ENCODE results near the gene RC3H2. TPM values are rescaled to one million over a fixed set of nuclear protein-coding genes. Genes with fewer than 3 reads are reported as not detected.
"Not testable (repeated sequence)": the region's sequence is repeated elsewhere in the genome, so short reads cannot be mapped to it uniquely, and the experiment has no call there.

Gene RC3H2
- total RNA-seq, 1 donor from 2014 or later, result 67.9 TPM

DNA sequence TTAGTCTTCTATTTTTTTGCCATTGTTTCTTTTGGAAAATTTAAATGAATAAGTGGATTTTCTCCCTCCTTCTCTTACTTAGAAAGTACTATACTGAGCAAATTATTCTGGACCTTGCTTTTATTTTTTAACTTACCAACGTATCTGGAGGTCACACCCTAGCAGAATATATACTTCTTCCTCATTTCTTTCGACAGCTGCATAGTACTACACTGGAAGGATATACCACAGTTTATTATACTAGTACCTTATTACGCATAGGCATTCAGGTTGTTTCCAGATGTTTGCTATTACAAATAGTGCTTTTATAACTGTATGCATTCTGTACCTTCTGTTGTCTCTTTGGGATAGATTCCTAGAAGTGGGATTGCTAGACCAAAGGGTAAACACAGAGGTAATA lies 16.7 kb downstream of the RC3H2 start:
- TF ChIP-seq CTCF (IDR thresholded peaks at IDR 0.05; ENCODE audit: unreplicated experiment), result no peak
- H3K4me3 Mint-ChIP-seq, result no peak overlapping the region
- DNase-seq (ENCODE audit: low spot score in 2 of 2, unreplicated experiment in 2 of 2), result no peak
- no peaks in the 10 kb centered on the region for H3K9me3 Mint-ChIP-seq
- no peaks in the 10 kb centered on the region for H3K4me1 Mint-ChIP-seq
- H3K36me3 Mint-ChIP-seq, result peaks cover 30% of the 10 kb centered on the region
- H3K27me3 Mint-ChIP-seq (ENCODE audit: low read depth), result no peaks in the 10 kb centered on the region
- H3K27ac Mint-ChIP-seq, result no peak overlapping the region

DNA sequence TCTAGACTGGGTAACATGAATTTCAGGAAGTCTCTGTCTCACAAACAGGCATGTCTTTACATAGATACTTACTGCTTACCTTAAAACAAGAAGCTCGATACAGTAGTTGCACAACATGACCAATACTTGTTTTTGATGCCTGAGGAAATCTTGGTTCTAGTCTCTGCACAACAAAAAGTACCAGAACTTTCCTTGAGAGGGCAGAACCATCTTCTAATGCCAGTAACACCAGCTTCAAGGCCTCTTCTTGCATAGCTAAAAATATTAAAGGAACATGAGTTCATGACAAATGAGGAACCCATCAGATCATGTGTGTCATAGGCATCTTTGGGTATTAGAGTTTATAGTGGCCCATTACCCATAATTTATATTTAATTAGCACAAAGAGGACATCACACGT lies 22.0 kb downstream of the RC3H2 start:
- TF ChIP-seq CTCF (IDR thresholded peaks at IDR 0.05; ENCODE audit: unreplicated experiment), result no peak
- no peak overlapping the region for H3K27ac Mint-ChIP-seq
- H3K4me3 Mint-ChIP-seq, result no peak overlapping the region
- H3K36me3 Mint-ChIP-seq, result peaks cover 29% of the 10 kb centered on the region
- H3K4me1 Mint-ChIP-seq, result no peaks in the 10 kb centered on the region
- DNase-seq (ENCODE audit: low spot score in 2 of 2, unreplicated experiment in 2 of 2), result no peak
- no peaks in the 10 kb centered on the region for H3K9me3 Mint-ChIP-seq
- no peaks in the 10 kb centered on the region for H3K27me3 Mint-ChIP-seq (ENCODE audit: low read depth)

DNA sequence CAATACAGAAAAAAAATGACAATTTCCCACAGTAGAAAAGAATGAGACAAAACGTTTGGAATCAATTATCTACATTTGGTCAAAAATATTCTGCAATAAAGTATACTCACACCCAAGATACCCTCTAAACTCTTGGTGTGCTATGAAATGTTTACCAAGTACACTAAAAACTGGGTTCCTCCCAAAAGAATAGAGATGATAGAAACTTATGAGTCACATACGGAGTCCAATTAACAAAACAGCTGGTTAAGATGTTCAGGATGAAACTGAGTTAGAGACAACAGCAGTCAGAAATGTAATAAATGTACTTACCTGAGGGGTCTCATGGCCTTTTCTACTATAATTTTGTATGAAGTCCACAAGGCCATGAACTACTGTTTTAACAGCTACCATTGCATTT lies 25.7 kb downstream of the RC3H2 start:
- Mint-ChIP-seq H3K36me3 (peaks cover 45% of the 10 kb centered on the region), H3K27me3 (ENCODE audit: low read depth) (no peaks in the 10 kb centered on the region), H3K4me3 (no peak overlapping the region), H3K4me1 (no peaks in the 10 kb centered on the region), H3K27ac (no peak overlapping the region), H3K9me3 (no peaks in the 10 kb centered on the region)
- DNase-seq (ENCODE audit: low spot score in 2 of 2, unreplicated experiment in 2 of 2), result no peak
- TF ChIP-seq CTCF (IDR thresholded peaks at IDR 0.05; ENCODE audit: unreplicated experiment), result no peak

- no peak for TF ChIP-seq CTCF (IDR thresholded peaks at IDR 0.05; ENCODE audit: unreplicated experiment)
- no peaks in the 10 kb centered on the region for H3K9me3 Mint-ChIP-seq
- no peak for DNase-seq (ENCODE audit: low spot score in 2 of 2, unreplicated experiment in 2 of 2)
- H3K27me3 Mint-ChIP-seq (ENCODE audit: low read depth), result no peaks in the 10 kb centered on the region
- no peaks in the 10 kb centered on the region for H3K4me1 Mint-ChIP-seq
- no peak overlapping the region for H3K27ac Mint-ChIP-seq
- H3K4me3 Mint-ChIP-seq, result no peak overlapping the region
- H3K36me3 Mint-ChIP-seq, result peaks cover 57% of the 10 kb centered on the region
These were observed 29.6 kb downstream of the RC3H2 start for GRCh38 chr9:122875523-122875922.

DNA sequence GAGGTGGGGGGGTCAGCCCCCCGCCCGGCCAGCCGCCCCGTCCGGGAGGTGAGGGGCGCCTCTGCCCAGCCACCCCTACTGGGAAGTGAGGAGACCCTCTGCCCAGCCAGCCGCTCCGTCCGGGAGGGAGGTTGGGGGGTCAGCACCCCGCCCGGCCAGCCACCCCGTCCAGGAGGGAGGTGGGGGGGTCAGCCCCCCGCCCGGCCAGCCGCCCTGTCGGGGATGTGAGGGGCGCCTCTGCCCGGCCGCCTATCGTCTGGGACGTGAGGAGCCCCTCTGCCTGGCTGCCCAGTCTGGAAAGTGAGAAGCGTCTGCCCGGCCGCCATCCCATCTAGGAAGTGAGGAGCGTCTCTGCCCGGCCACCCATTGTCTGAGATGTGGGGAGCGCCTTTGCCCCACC lies 37.9 kb downstream of the RC3H2 start:
- H3K4me3 Mint-ChIP-seq; H3K27me3 Mint-ChIP-seq (ENCODE audit: low read depth); H3K9me3 Mint-ChIP-seq; H3K27ac Mint-ChIP-seq; DNase-seq (ENCODE audit: low spot score in 2 of 2, unreplicated experiment in 2 of 2); H3K4me1 Mint-ChIP-seq: not testable (repeated sequence)
- H3K36me3 Mint-ChIP-seq, result peaks cover 55% of the 10 kb centered on the region

GRCh38 chr9:122866079-122866478 lies 39.1 kb downstream of the RC3H2 start:
- H3K4me3 Mint-ChIP-seq, result no peak overlapping the region
- no peak overlapping the region for H3K27ac Mint-ChIP-seq
- no peaks in the 10 kb centered on the region for H3K27me3 Mint-ChIP-seq (ENCODE audit: low read depth)
- no peak for DNase-seq (ENCODE audit: low spot score in 2 of 2, unreplicated experiment in 2 of 2)
- peaks cover 5% of the 10 kb centered on the region for H3K9me3 Mint-ChIP-seq
- TF ChIP-seq CTCF (IDR thresholded peaks at IDR 0.05; ENCODE audit: unreplicated experiment), result no peak
- peaks cover 53% of the 10 kb centered on the region for H3K36me3 Mint-ChIP-seq
- no peaks in the 10 kb centered on the region for H3K4me1 Mint-ChIP-seq
